Lung (tissue), 12 donors: ENCODE results near the gene MIGA1. TPM values are rescaled to one million over a fixed set of nuclear protein-coding genes. Genes with fewer than 3 reads are reported as not detected.

Experiments used
- ATAC-seq: fragments of 200-7000 bp; cut with Tn5 transposase; one replicate; pipeline ENCODE4 v1.9.1; 2020; ENCODE audit warnings: moderate number of reproducible peaks; ENCODE audit not compliant: insufficient read depth, low FRiP score
- DNase-seq, 3 donors: peaks; one replicate each; pipeline ENCODE4 v3.0.0-alpha.2; 2013 to 2017
- H3K27ac ChIP-seq, 2 donors: one replicate each; pipeline ENCODE4 v1.5.1; 2013; ENCODE audit warnings: mild to moderate bottlenecking in 2 of 2, moderate library complexity in 2 of 2, control low read depth in 1 of 2, inconsistent platforms in 1 of 2, low read depth in 1 of 2, low read length in 1 of 2
- H3K27me3 ChIP-seq, 3 donors: one replicate each; pipeline ENCODE4 v1.5.1; 2013; ENCODE audit warnings: low read length in 2 of 3; ENCODE audit not compliant: control insufficient read depth in 3 of 3, insufficient read depth in 3 of 3
- H3K36me3 ChIP-seq, 4 donors: one replicate each; pipeline ENCODE4 v1.5.1; 2013; ENCODE audit warnings: low read length in 4 of 4, mild to moderate bottlenecking in 1 of 4, moderate library complexity in 1 of 4; ENCODE audit not compliant: control insufficient read depth in 4 of 4, insufficient read depth in 4 of 4
- H3K4me1 ChIP-seq, 5 donors: one replicate each; pipeline ENCODE4 v1.5.1; 2013; ENCODE audit warnings: low read length in 5 of 5, mild to moderate bottlenecking in 2 of 5, moderate library complexity in 1 of 5; ENCODE audit not compliant: control insufficient read depth in 5 of 5, insufficient read depth in 5 of 5
- H3K4me3 ChIP-seq: one replicate; pipeline ENCODE4 v1.5.1; 2013; ENCODE audit warnings: mild to moderate bottlenecking, control low read depth, moderate library complexity
- H3K9ac ChIP-seq, 2 donors: one replicate each; pipeline ENCODE4 v1.5.1; 2013; ENCODE audit warnings: low read length in 2 of 2, control low read depth in 1 of 2; ENCODE audit not compliant: insufficient read depth in 1 of 2
- H3K9me3 ChIP-seq, 4 donors: one replicate each; pipeline ENCODE4 v1.5.1; 2013; ENCODE audit warnings: low read length in 3 of 4, mild to moderate bottlenecking in 1 of 4, moderate library complexity in 1 of 4; ENCODE audit not compliant: control insufficient read depth in 4 of 4, insufficient read depth in 3 of 4
- WGBS, 2 donors: extraction: QIAGEN DNeasy Blood & Tissue Kit; methylation state at CpG; one replicate each; pipeline ENCODE4 v1.1.7; 2013; 5-methylcytosine and 5-hydroxymethylcytosine counted together
- polyA plus RNA-seq, 2 donors: library from polyadenylated mRNA; stranded (reverse); fragments of 200-250 nt; gene quantifications; one replicate each; pipeline ENCODE4 v1.2.1, GENCODE V29; 2013
- total RNA-seq, 2 donors: library from RNA; depleted of rRNA in 1 of 2; stranded (reverse); fragments of >200 nt in 1 of 2; gene quantifications; one replicate each; pipeline ENCODE4 v1.2.1, GENCODE V29; 2014 to 2021
- TF ChIP-seq, protein P1 (sequence below): IDR thresholded peaks from 2 replicates; pipeline ENCODE4 v1.5.1; 2012; ENCODE audit warnings: mild to moderate bottlenecking; ENCODE audit errors: control extremely low read depth, extremely low read depth
- donor health status: control.
- donor health status: control.
- donor health status: Bipolar disorder and iron deficiency.
- donor health status: healthy.
- donor health status: DM: yes; HTN: yes; CAD: no.

Gene MIGA1
- total and polyA plus RNA-seq, 4 donors: 2.7 to 28.2 (median 8.5) TPM

DNA sequence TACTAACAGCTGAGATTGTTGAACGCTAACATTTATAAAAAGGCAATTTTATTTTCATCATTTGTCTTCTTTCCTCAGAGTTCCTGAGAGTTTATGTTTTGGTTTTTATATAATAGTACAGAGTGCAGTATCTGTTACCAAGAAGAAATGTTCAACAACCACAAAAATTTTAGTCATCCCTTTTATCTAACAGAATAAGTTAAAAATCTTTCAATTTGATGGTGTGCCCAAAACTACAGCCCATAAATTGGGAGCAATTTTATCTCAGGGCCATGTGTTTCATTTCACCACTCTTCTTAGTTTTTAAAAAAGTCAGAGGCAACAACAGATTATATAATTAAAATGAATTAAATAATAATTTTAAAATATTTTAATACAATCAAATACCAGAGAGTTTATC, 146.1 kb downstream of the MIGA1 start:
- 62 to 85% methylated on average over 1 of the region's 1 CpG for WGBS, 2 donors
- ATAC-seq (no peak), DNase-seq (peak in 2 of 3 donors; percentile 30 to 40)
- TF ChIP-seq, protein P1, sequence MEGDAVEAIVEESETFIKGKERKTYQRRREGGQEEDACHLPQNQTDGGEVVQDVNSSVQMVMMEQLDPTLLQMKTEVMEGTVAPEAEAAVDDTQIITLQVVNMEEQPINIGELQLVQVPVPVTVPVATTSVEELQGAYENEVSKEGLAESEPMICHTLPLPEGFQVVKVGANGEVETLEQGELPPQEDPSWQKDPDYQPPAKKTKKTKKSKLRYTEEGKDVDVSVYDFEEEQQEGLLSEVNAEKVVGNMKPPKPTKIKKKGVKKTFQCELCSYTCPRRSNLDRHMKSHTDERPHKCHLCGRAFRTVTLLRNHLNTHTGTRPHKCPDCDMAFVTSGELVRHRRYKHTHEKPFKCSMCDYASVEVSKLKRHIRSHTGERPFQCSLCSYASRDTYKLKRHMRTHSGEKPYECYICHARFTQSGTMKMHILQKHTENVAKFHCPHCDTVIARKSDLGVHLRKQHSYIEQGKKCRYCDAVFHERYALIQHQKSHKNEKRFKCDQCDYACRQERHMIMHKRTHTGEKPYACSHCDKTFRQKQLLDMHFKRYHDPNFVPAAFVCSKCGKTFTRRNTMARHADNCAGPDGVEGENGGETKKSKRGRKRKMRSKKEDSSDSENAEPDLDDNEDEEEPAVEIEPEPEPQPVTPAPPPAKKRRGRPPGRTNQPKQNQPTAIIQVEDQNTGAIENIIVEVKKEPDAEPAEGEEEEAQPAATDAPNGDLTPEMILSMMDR: no peak
- no peak overlapping the region for H3K9ac ChIP-seq
- no peak overlapping the region for H3K4me3 ChIP-seq
- no peak overlapping the region for H3K27ac ChIP-seq
- H3K9me3 ChIP-seq: no peaks in the 10 kb centered on the region
- H3K27me3 ChIP-seq: no peaks in the 10 kb centered on the region
- peaks cover 0 to 24% (median 9%) of the 10 kb centered on the region in 4 donors for H3K36me3 ChIP-seq
- H3K4me1 ChIP-seq: no peaks in the 10 kb centered on the region

DNA sequence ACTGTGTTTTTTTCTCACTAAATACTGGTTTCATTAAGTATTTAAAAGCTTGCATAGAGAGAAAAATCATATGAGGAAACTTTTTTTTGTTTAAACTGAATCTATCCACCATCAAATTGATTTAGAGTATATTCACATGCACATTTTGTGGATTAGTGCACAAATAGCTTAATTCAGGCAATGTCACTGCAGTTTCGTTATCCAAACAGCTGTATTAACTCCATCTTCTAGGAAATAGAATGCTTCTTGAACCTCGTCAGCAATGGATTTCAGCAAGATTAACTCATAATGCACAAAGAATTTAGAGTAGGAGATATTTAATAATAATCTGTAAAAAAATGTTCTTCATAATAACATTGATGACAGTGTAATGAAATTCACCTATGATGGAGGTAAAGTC, 146.5 kb downstream of the MIGA1 start:
- peak overlapping the region in 1 of 2 donors; percentile 49 for H3K9ac ChIP-seq
- ATAC-seq: no peak
- no peak overlapping the region for H3K4me3 ChIP-seq
- no peaks in the 10 kb centered on the region for H3K4me1 ChIP-seq
- H3K27ac ChIP-seq: no peak overlapping the region
- H3K9me3 ChIP-seq: no peaks in the 10 kb centered on the region
- TF ChIP-seq, protein P1: no peak
- no peaks in the 10 kb centered on the region for H3K27me3 ChIP-seq
- 69 to 83% methylated on average over 2 of the region's 2 CpGs for WGBS, 2 donors
- DNase-seq: peak in 2 of 3 donors; percentile 22 to 23
- peaks cover 0 to 28% (median 12%) of the 10 kb centered on the region in 4 donors for H3K36me3 ChIP-seq

DNA sequence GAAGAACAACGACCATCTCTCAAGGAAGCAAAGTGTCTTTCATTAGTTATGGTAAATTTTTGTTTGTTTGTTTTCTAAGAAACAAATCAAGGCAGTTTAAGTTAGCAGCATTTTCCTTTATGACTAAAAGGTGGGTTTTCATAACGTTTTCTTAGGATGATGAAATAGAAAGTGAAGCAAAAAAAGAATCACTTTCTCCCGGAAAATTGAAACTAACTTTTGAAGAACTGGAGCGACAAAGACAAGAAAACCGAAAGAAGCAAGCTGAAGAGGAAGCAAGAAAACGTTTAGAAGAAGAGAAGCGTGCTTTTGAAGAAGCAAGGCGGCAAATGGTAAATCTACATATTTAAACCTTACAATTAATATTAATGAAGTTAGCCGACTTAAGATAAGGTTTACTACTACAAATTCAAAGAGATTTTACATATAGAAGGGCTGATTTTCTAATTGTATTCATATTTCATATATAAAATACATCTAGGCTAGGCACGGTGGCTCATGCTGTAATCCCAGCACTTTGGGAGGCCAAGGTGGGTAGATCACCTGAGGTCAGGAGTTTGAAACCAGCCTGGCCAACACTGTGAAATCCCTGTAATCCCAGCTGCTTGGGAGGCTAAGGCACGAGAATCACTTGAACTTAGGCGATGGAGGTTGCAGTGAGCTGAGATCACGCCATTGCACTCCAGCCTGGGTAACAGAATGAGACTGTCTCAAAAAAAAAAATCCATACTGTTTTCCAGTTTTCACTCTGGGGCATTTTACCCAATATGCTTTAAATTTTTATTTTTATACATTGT, 147.3 kb downstream of the MIGA1 start:
- no peak for ATAC-seq

More for the DNA sequence above, 147.3 kb downstream of the MIGA1 start:
- no peak overlapping the region for H3K4me3 ChIP-seq
- no peaks in the 10 kb centered on the region for H3K4me1 ChIP-seq
- 61 to 63% methylated on average over 13 of the region's 13 CpGs for WGBS, 2 donors
- H3K9me3 ChIP-seq: no peaks in the 10 kb centered on the region
- DNase-seq: no peak
- TF ChIP-seq, protein P1: no peak
- H3K9ac ChIP-seq: no peak overlapping the region
- no peak overlapping the region for H3K27ac ChIP-seq
- H3K27me3 ChIP-seq: no peaks in the 10 kb centered on the region
- peaks cover 0 to 21% (median 13%) of the 10 kb centered on the region in 4 donors for H3K36me3 ChIP-seq
